ENCODE measurements around the gene MOG.

- TF ChIP-seq RCOR1 (IDR thresholded peaks at IDR 0.05; ENCODE audit: low read length): no peak
- no peak for TF ChIP-seq CTCF (IDR thresholded peaks at IDR 0.05)
- TF ChIP-seq SIN3A (IDR thresholded peaks at IDR 0.05; ENCODE audit: borderline replicate concordance, low read depth, low read length): no peak
- TF ChIP-seq RAD21 (IDR thresholded peaks at IDR 0.05; ENCODE audit: low read length): no peak
- no peak for TF ChIP-seq USF2 (IDR thresholded peaks at IDR 0.05; ENCODE audit: borderline replicate concordance, low read depth, low read length)
- TF ChIP-seq YY1 (IDR thresholded peaks at IDR 0.05; ENCODE audit: low read depth): no peak
- no peak for TF ChIP-seq MAX (IDR thresholded peaks at IDR 0.05; ENCODE audit: low read depth)
- no peak for TF ChIP-seq GABPA (IDR thresholded peaks at IDR 0.05; ENCODE audit: low read depth)
- TF ChIP-seq EZH2phosphoT487 (IDR thresholded peaks at IDR 0.05; ENCODE audit: borderline replicate concordance, low read depth): no peak
Measured at GRCh38 chr6:29652198-29652584, 4.7 kb upstream of the MOG start.

Measured in SK-N-SH (cell line).